CD8-positive, alpha-beta memory T cell (primary cell): ENCODE measurements around the gene PLBD1. TPM values are rescaled to one million over a fixed set of nuclear protein-coding genes. Genes with fewer than 3 reads are reported as not detected.

Experiments used
- CTCF ChIA-PET: fragments of 350-600 bp; sonication (Branson Sonifier 250); formaldehyde crosslinking; loops from one replicate; lab custom pipeline; 2021; ENCODE audit warnings: antibody characterized with exemption; lab: Charles Lee
- POLR2A ChIA-PET: fragments of 350-600 bp; sonication (Branson Sonifier 250); formaldehyde crosslinking; loops from one replicate; lab custom pipeline; 2021; ENCODE audit warnings: antibody characterized with exemption; lab: Charles Lee
- DNase-seq, 5 donors: peaks; one replicate each; pipeline versions ENCODE4 v3.0.0 to v3.0.0-alpha.2; 2020 to 2022; ENCODE audit warnings: mixed read lengths in 1 of 5
- H3K27ac ChIP-seq: one replicate; pipeline ENCODE4 v1.7.0; 2013; ENCODE audit warnings: low read depth, mild to moderate bottlenecking, low read length, moderate library complexity
- H3K27me3 ChIP-seq: 2 replicates; pipeline ENCODE4 v1.7.0; 2013; ENCODE audit warnings: low read length, mild to moderate bottlenecking; ENCODE audit not compliant: insufficient read depth, poor library complexity, severe bottlenecking
- H3K36me3 ChIP-seq: 2 replicates; pipeline ENCODE4 v1.7.0; 2013; ENCODE audit warnings: mild to moderate bottlenecking, low read length, moderate library complexity; ENCODE audit not compliant: insufficient read depth
- H3K4me1 ChIP-seq: 2 replicates; pipeline ENCODE4 v1.7.0; 2013; ENCODE audit warnings: mild to moderate bottlenecking, low read length, moderate library complexity; ENCODE audit not compliant: insufficient read depth
- H3K4me3 ChIP-seq: 2 replicates; pipeline ENCODE4 v1.7.0; 2013; ENCODE audit warnings: mild to moderate bottlenecking, low read length
- H3K9me3 ChIP-seq: 2 replicates; pipeline ENCODE4 v1.7.0; 2013; ENCODE audit warnings: mild to moderate bottlenecking, low read length
- H3K27ac Mint-ChIP-seq, 8 donors: one replicate each; pipeline ENCODE4 v1.8.0; 2020 to 2021; ENCODE audit warnings: mixed read lengths in 8 of 8, mild to moderate bottlenecking in 6 of 8, inconsistent platforms in 3 of 8, moderate library complexity in 3 of 8
- H3K27me3 Mint-ChIP-seq, 2 donors: one replicate each; pipeline ENCODE4 v1.8.0; 2020 to 2021; ENCODE audit warnings: mixed read lengths in 2 of 2, mild to moderate bottlenecking in 1 of 2, moderate library complexity in 1 of 2
- H3K36me3 Mint-ChIP-seq, 3 donors: one replicate each; pipeline ENCODE4 v1.8.0; 2020 to 2021; ENCODE audit warnings: mixed read lengths in 3 of 3, inconsistent platforms in 1 of 3, mild to moderate bottlenecking in 1 of 3
- H3K4me1 Mint-ChIP-seq, 3 donors: one replicate each; pipeline ENCODE4 v1.8.0; 2020 to 2021; ENCODE audit warnings: mixed read lengths in 3 of 3, inconsistent platforms in 1 of 3, mild to moderate bottlenecking in 1 of 3
- H3K4me3 Mint-ChIP-seq, 7 donors: one replicate each; pipeline ENCODE4 v1.8.0; 2020 to 2021; ENCODE audit warnings: mixed read lengths in 7 of 7, mild to moderate bottlenecking in 6 of 7, moderate library complexity in 4 of 7, inconsistent platforms in 2 of 7
- H3K9me3 Mint-ChIP-seq, 5 donors: one replicate each; pipeline ENCODE4 v1.8.0; 2020 to 2022; ENCODE audit warnings: mixed read lengths in 5 of 5, mild to moderate bottlenecking in 3 of 5, moderate library complexity in 2 of 5, inconsistent platforms in 1 of 5
- polyA plus RNA-seq: library from polyadenylated mRNA; unstranded; fragments of 300-500 nt; fragmentation: Illumina TruSeq; gene quantifications from one replicate; pipeline ENCODE4 v1.2.3, GENCODE V29; 2021
- total RNA-seq, 2 experiments: library from RNA; stranded (reverse); gene quantifications; one replicate each; pipeline ENCODE4 v1.2.3, GENCODE V29; 2021

The PLBD1 gene
- total and polyA plus RNA-seq, 3 experiments from 2014 or later, result 0.24 TPM; not detected in 2

GRCh38 chr12:14563046-14563445, 4.6 kb downstream of the PLBD1 start:
- H3K27ac ChIP-seq, result no peak overlapping the region
- H3K27me3 ChIP-seq, result no peaks in the 10 kb centered on the region
- H3K36me3 ChIP-seq, result no peaks in the 10 kb centered on the region
- no peaks in the 10 kb centered on the region for H3K4me1 ChIP-seq
- H3K4me3 ChIP-seq, result no peak overlapping the region
- H3K4me1 Mint-ChIP-seq, result peaks cover 5 to 19% (median 8%) of the 10 kb centered on the region in 3 donors
- H3K9me3 ChIP-seq, result no peaks in the 10 kb centered on the region
- H3K36me3 Mint-ChIP-seq, result no peaks in the 10 kb centered on the region
- peaks cover 18 to 24% of the 10 kb centered on the region in 2 donors for H3K27me3 Mint-ChIP-seq
- H3K27ac Mint-ChIP-seq, result no peak overlapping the region
- POLR2A ChIA-PET, result no interaction called here
- no peak for DNase-seq
- CTCF ChIA-PET, result no interaction called here
- H3K4me3 Mint-ChIP-seq, result no peak overlapping the region
- H3K9me3 Mint-ChIP-seq, result no peaks in the 10 kb centered on the region

DNA sequence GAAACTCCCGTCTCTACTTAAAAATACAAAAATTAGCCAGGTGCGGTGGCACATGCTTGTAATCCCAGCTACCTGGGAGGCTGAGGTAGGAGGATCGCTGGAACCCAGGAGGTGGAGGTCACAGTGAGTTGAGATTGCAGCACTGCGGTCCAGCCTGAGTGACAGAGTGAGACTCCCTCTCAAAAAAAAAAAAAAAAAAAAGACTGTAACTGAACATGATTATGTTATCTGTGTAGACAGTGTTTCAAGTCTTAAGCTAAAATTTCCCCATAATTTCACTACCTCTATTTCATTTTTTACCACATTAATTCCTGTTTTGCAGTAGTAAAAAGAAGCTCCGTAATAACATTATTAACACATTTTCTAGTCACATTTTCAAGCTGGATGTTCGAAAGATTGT, 5.4 kb downstream of the PLBD1 start:
- no peaks in the 10 kb centered on the region for H3K36me3 ChIP-seq
- H3K9me3 Mint-ChIP-seq, result no peaks in the 10 kb centered on the region
- CTCF ChIA-PET, result no interaction called here
- no peak overlapping the region for H3K27ac ChIP-seq
- peaks cover 5 to 17% (median 6%) of the 10 kb centered on the region in 3 donors for H3K4me1 Mint-ChIP-seq
- no peak overlapping the region for H3K4me3 ChIP-seq
- no peaks in the 10 kb centered on the region for H3K36me3 Mint-ChIP-seq
- H3K27me3 ChIP-seq, result no peaks in the 10 kb centered on the region
- peaks cover 16 to 20% of the 10 kb centered on the region in 2 donors for H3K27me3 Mint-ChIP-seq
- no peak overlapping the region for H3K4me3 Mint-ChIP-seq
- POLR2A ChIA-PET, result no interaction called here
- no peaks in the 10 kb centered on the region for H3K9me3 ChIP-seq
- no peaks in the 10 kb centered on the region for H3K4me1 ChIP-seq
- no peak overlapping the region for H3K27ac Mint-ChIP-seq
- DNase-seq, result no peak

DNA sequence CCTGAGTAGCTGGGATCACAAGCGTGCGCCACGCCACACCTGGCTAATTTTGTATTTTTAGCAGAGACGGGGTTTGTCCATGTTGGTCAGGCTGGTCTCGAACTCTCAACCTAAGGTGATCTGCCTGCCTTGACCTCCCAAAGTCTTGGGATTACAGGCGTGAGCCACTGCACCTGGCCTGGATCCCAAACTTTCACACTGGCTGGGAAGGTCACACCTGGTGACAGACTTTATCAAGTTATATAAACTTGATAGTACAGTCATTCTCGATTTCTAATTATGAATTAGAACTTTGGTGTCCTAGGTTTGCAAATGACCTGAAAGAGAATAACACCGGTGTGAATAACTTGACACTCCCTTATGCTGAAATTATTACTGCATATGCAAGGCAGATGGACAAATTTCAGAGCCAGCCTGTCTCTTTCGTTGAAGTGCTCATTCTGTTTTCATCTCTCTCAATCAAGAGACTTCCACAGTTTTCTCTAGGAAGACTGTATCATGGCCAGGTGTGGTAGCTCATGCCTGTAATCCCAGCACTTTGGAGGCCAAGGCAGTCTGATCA, 5.9 kb downstream of the PLBD1 start:
- Mint-ChIP-seq H3K4me1 (peaks cover 5 to 13% (median 6%) of the 10 kb centered on the region in 3 donors), H3K27me3 (peaks cover 11 to 16% of the 10 kb centered on the region in 2 donors), H3K9me3 (no peaks in the 10 kb centered on the region), H3K27ac (no peak overlapping the region), H3K4me3 (no peak overlapping the region), H3K36me3 (no peaks in the 10 kb centered on the region)
- H3K36me3 ChIP-seq, result no peaks in the 10 kb centered on the region
- H3K4me1 ChIP-seq, result no peaks in the 10 kb centered on the region
- no peak overlapping the region for H3K4me3 ChIP-seq
- DNase-seq, result no peak
- POLR2A ChIA-PET, result no interaction called here
- CTCF ChIA-PET, result no interaction called here
- H3K27ac ChIP-seq, result no peak overlapping the region
- no peaks in the 10 kb centered on the region for H3K27me3 ChIP-seq
- H3K9me3 ChIP-seq, result no peaks in the 10 kb centered on the region

DNA sequence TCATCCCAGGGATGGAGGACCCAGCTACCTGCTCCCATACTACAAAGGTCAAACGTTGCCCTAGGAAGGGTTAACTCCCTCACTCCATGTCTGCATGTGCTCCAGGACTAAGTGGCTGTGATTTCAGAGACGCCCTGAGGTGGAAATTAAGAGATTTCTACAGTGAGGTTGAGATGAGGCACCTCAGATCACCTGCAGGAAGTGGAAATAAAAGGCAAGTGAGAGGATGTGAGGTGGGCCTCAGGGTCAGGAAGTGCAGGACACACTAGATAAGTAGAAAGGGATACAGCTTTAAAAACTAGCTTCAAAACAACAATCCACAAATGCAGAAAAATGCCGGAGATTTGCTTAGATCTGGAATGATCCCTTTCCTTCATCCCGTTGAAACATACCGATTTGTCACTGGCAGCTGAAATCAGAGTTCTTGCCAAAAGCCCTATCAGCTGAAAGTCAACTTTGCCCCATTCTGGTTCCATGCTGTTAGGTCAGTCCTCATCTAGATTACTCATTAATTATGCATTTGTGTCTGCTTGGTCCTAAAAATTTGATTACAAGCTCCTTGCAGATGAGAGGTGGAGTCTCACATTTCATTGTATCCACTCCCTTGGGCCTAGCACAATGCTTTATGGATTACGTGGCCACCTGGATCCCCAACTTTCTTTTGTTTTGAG, 6.6 kb downstream of the PLBD1 start:
- Mint-ChIP-seq H3K4me1 (peaks cover 5 to 13% (median 6%) of the 10 kb centered on the region in 3 donors), H3K36me3 (no peaks in the 10 kb centered on the region), H3K9me3 (no peaks in the 10 kb centered on the region), H3K27ac (no peak overlapping the region), H3K27me3 (peaks cover 7 to 13% of the 10 kb centered on the region in 2 donors), H3K4me3 (no peak overlapping the region)
- DNase-seq, result no peak
- no peaks in the 10 kb centered on the region for H3K4me1 ChIP-seq
- H3K27ac ChIP-seq, result no peak overlapping the region
- no peak overlapping the region for H3K4me3 ChIP-seq
- ChIA-PET CTCF (no interaction called here), POLR2A (interaction anchor here (0.6 kb wide), 1 partner anchor 307 kb away, joined by 3 read pairs; no protein-coding TSS in a partner anchor)
- no peaks in the 10 kb centered on the region for H3K9me3 ChIP-seq
- no peaks in the 10 kb centered on the region for H3K36me3 ChIP-seq
- no peaks in the 10 kb centered on the region for H3K27me3 ChIP-seq

DNA sequence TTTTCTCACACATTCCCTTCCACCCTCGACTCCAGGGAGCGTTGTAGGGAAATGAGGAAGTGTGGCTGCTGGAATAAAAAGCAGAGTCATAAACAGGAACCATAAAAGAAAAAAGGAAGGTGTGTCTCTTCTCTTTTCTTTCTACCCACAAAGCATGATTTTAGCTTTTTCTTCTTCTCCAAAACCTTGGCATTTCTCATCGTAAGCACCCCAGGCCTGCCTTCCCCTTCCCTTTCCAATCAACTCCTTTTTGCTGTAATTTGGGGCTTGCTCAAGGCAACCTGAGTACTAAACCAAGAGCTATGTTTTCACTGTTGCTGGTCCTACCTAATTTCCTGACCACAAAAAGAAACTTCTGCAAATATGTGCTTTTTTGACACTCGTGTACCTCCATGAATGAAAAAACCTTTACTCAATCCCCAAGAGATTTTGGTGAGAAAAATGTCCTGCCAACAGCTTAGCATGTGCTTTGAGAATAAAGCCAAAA, 9.2 kb downstream of the PLBD1 start:
- no peaks in the 10 kb centered on the region for H3K9me3 ChIP-seq
- DNase-seq, result no peak
- CTCF ChIA-PET, result no interaction called here
- POLR2A ChIA-PET, result no interaction called here
- peaks cover 5% of the 10 kb centered on the region for H3K27me3 ChIP-seq
- Mint-ChIP-seq H3K27ac (no peak overlapping the region), H3K4me1 (peaks cover 5 to 13% (median 6%) of the 10 kb centered on the region in 3 donors), H3K4me3 (no peak overlapping the region), H3K9me3 (no peaks in the 10 kb centered on the region), H3K36me3 (no peaks in the 10 kb centered on the region), H3K27me3 (no peaks in the 10 kb centered on the region)
- H3K36me3 ChIP-seq, result no peaks in the 10 kb centered on the region
- H3K4me3 ChIP-seq, result no peak overlapping the region
- no peaks in the 10 kb centered on the region for H3K4me1 ChIP-seq
- no peak overlapping the region for H3K27ac ChIP-seq

DNA sequence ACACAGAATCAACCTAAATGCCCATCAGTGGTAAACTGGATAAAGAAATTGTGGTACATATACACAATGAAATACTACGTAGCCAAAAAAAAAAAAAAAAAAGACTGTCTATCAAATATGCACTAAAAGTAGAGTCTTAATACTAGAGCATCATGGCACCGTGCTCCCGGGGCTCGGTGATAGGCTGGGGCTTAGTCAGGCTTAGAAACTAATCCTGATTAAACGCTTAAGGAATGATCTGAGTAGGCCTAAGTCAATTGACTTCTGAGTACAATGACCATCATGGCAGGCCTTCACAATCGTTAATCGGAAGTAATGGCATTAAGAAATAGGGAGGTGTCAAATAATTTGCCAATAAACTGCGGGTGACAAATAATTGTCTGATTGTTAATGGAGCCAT, 9.7 kb downstream of the PLBD1 start:
- H3K4me3 ChIP-seq, result no peak overlapping the region
- Mint-ChIP-seq H3K27ac (no peak overlapping the region), H3K36me3 (no peaks in the 10 kb centered on the region), H3K27me3 (peaks cover 0 to 1% of the 10 kb centered on the region in 2 donors), H3K4me3 (no peak overlapping the region), H3K9me3 (no peaks in the 10 kb centered on the region), H3K4me1 (peaks cover 5 to 13% (median 6%) of the 10 kb centered on the region in 3 donors)
- H3K9me3 ChIP-seq, result no peaks in the 10 kb centered on the region
- CTCF ChIA-PET, result no interaction called here
- no peak overlapping the region for H3K27ac ChIP-seq
- no peaks in the 10 kb centered on the region for H3K36me3 ChIP-seq
- H3K4me1 ChIP-seq, result no peaks in the 10 kb centered on the region
- peaks cover 5% of the 10 kb centered on the region for H3K27me3 ChIP-seq
- DNase-seq, result no peak
- POLR2A ChIA-PET, result no interaction called here

GRCh38 chr12:14554281-14555007, 13.2 kb downstream of the PLBD1 start:
- Mint-ChIP-seq H3K27ac (no peak overlapping the region), H3K4me1 (peaks cover 0 to 6% (median 2%) of the 10 kb centered on the region in 3 donors), H3K4me3 (no peak overlapping the region), H3K27me3 (peaks cover 2 to 9% of the 10 kb centered on the region in 2 donors), H3K9me3 (no peaks in the 10 kb centered on the region), H3K36me3 (no peaks in the 10 kb centered on the region)
- CTCF ChIA-PET, result no interaction called here
- Histone ChIP-seq H3K9me3 (no peaks in the 10 kb centered on the region), H3K4me3 (no peak overlapping the region), H3K27ac (no peak overlapping the region), H3K4me1 (no peaks in the 10 kb centered on the region), H3K36me3 (no peaks in the 10 kb centered on the region), H3K27me3 (peaks cover 5% of the 10 kb centered on the region)
- POLR2A ChIA-PET, result no interaction called here
- no peak for DNase-seq

DNA sequence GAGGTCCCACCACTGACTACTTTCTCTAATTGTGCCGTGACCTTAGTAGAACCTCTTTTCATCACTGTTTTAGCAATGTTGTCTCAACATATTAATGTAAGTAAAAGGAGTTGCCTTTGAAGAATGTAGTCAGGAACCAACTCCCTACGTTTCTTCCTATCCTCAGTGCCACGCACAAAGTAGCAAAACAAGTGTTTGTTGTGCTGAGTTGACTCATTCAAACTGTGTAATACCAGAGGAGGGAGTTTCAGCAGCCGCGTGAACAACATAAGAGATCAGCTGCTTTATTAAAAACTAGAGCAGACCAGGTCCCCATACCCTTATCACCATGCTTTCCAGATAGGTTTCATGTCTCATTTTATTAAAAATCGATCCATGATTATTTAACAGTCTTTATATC, 19.1 kb downstream of the PLBD1 start:
- Mint-ChIP-seq H3K9me3 (no peaks in the 10 kb centered on the region), H3K27ac (no peak overlapping the region), H3K36me3 (no peaks in the 10 kb centered on the region), H3K27me3 (peaks cover 8 to 18% of the 10 kb centered on the region in 2 donors), H3K4me1 (no peaks in the 10 kb centered on the region), H3K4me3 (no peak overlapping the region)
- Histone ChIP-seq H3K27ac (no peak overlapping the region), H3K9me3 (no peaks in the 10 kb centered on the region), H3K4me1 (no peaks in the 10 kb centered on the region), H3K4me3 (no peak overlapping the region), H3K27me3 (no peaks in the 10 kb centered on the region), H3K36me3 (no peaks in the 10 kb centered on the region)
- ChIA-PET POLR2A (no interaction called here), CTCF (no interaction called here)
- no peak for DNase-seq
